ENCODE data around the gene CS. TPM values are rescaled to one million over a fixed set of nuclear protein-coding genes. Genes with fewer than 3 reads are reported as not detected.

The CS gene
- total RNA-seq, 2 experiments from 2014 or later = 188 to 193 TPM

DNA sequence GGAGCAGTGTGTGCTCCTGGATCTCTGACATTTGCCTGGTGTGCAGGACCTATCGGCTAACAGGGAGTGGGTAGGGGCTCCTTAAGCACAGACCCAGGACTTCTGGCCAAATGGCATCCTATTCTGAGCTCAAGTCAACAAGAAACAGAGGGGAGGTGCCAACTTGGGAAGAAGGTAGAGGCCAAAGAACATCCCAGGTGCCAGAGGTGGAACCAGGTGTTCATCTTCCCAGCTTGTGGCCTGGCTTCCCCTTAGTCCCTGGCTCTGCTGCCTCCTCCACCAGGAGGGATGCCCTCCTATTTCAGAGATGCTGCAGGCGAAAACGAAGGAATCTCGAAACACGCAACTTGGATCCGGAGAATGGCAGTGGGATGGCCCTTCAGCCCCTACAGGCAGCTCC lies 64.0 kb downstream of the CS start:
- Mint-ChIP-seq H3K27ac (no peak overlapping the region), H3K27me3 (no peaks in the 10 kb centered on the region), H3K36me3 (ENCODE audit: low read depth) (peaks cover 10% of the 10 kb centered on the region), H3K4me3 (no peak overlapping the region), H3K4me1 (no peaks in the 10 kb centered on the region), H3K9me3 (no peaks in the 10 kb centered on the region)
- DNase-seq = no peak
- CTCF ChIA-PET = no interaction called here
- POLR2A ChIA-PET = interaction anchor here (0.9 to 2.4 kb wide), 2 partner anchors 14 to 79 kb away, joined by 3 to 11 read pairs; partner anchors contain the start of gene RNF41

GRCh38 chr12:56234746-56235436 lies 65.2 kb downstream of the CS start:
- H3K4me3 Mint-ChIP-seq = no peak overlapping the region
- ChIA-PET CTCF (interaction anchor here (1.1 kb wide), 1 partner anchor 13 kb away, joined by 3 read pairs; the partner anchor contains the start of gene RNF41), POLR2A (no interaction called here)
- DNase-seq = no peak
- no peaks in the 10 kb centered on the region for H3K27me3 Mint-ChIP-seq
- H3K9me3 Mint-ChIP-seq = no peaks in the 10 kb centered on the region
- H3K4me1 Mint-ChIP-seq = no peaks in the 10 kb centered on the region
- no peak overlapping the region for H3K27ac Mint-ChIP-seq
- peaks cover 5% of the 10 kb centered on the region for H3K36me3 Mint-ChIP-seq (ENCODE audit: low read depth)

GRCh38 chr12:56231184-56231582 lies 68.9 kb downstream of the CS start:
- POLR2A ChIA-PET = interaction anchor here (1.1 kb wide), 1 partner anchor 9 kb away, joined by 4 read pairs; no protein-coding TSS in a partner anchor
- no peak overlapping the region for H3K27ac Mint-ChIP-seq
- CTCF ChIA-PET = no interaction called here
- H3K27me3 Mint-ChIP-seq = no peaks in the 10 kb centered on the region
- DNase-seq = no peak
- peaks cover 2% of the 10 kb centered on the region for H3K4me1 Mint-ChIP-seq
- peaks cover 3% of the 10 kb centered on the region for H3K36me3 Mint-ChIP-seq (ENCODE audit: low read depth)
- no peaks in the 10 kb centered on the region for H3K9me3 Mint-ChIP-seq
- H3K4me3 Mint-ChIP-seq = no peak overlapping the region

GRCh38 chr12:56230432-56231183 lies 69.5 kb downstream of the CS start:
- no peaks in the 10 kb centered on the region for H3K27me3 Mint-ChIP-seq
- peaks cover 6% of the 10 kb centered on the region for H3K4me1 Mint-ChIP-seq
- H3K4me3 Mint-ChIP-seq = no peak overlapping the region
- DNase-seq = no peak
- POLR2A ChIA-PET = interaction anchor here (1.1 kb wide), 1 partner anchor 8 kb away, joined by 4 read pairs; no protein-coding TSS in a partner anchor
- no peaks in the 10 kb centered on the region for H3K9me3 Mint-ChIP-seq
- CTCF ChIA-PET = no interaction called here
- H3K27ac Mint-ChIP-seq = no peak overlapping the region
- H3K36me3 Mint-ChIP-seq (ENCODE audit: low read depth) = peaks cover 6% of the 10 kb centered on the region

DNA sequence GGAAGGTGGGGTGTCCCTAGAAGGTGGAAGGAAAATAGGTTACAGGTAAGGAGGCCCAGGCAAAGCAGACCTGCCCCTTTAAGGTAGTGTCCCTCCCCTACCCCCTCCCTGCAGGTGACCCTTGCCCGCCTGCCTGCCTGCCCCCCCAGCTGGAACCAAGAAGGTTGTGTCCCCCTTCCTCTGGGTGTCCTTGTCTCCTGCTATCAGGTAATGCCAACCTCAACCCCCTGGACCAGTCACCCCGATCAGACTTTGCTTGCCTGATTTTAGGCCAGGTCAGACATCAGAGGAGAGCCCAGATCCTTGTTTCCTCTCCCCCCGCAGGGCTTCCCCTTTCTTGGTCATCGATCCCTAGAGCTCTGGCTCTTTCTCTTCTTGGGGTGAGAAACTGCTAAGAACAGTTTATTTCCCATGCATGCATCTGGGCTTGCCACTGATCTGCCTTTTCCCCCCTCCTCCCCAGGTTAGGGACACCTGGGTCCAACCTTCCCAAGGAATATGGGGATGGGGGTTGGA lies 70.2 kb downstream of the CS start, which contains the start of gene SLC39A5:
TSS of gene SLC39A5 (plus strand) at position 136 of the 516 bp plus-strand sequence. CDS start 1,224 bp downstream, outside the sequence.
- ChIA-PET POLR2A (interaction anchor here (1.1 kb wide), 1 partner anchor 7 kb away, joined by 4 read pairs; no protein-coding TSS in a partner anchor), CTCF (no interaction called here)
- H3K27me3 Mint-ChIP-seq = no peaks in the 10 kb centered on the region
- H3K4me1 Mint-ChIP-seq = peaks cover 12% of the 10 kb centered on the region
- H3K4me3 Mint-ChIP-seq = no peak within 1 kb of the TSS
- no peak for DNase-seq
- no peaks in the 10 kb centered on the region for H3K9me3 Mint-ChIP-seq
- no peak within 1 kb of the TSS for H3K27ac Mint-ChIP-seq
- H3K36me3 Mint-ChIP-seq (ENCODE audit: low read depth) = peaks cover 6% of the 10 kb centered on the region

- peaks cover 6% of the 10 kb centered on the region for H3K36me3 Mint-ChIP-seq (ENCODE audit: low read depth)
- H3K27me3 Mint-ChIP-seq = no peaks in the 10 kb centered on the region
- H3K27ac Mint-ChIP-seq = no peak overlapping the region
- no peak overlapping the region for H3K4me3 Mint-ChIP-seq
- H3K9me3 Mint-ChIP-seq = no peaks in the 10 kb centered on the region
- ChIA-PET CTCF (no interaction called here), POLR2A (no interaction called here)
- peaks cover 19% of the 10 kb centered on the region for H3K4me1 Mint-ChIP-seq
- DNase-seq = no peak
Measured at GRCh38 chr12:56229082-56229481, 71.0 kb downstream of the CS start.

DNA sequence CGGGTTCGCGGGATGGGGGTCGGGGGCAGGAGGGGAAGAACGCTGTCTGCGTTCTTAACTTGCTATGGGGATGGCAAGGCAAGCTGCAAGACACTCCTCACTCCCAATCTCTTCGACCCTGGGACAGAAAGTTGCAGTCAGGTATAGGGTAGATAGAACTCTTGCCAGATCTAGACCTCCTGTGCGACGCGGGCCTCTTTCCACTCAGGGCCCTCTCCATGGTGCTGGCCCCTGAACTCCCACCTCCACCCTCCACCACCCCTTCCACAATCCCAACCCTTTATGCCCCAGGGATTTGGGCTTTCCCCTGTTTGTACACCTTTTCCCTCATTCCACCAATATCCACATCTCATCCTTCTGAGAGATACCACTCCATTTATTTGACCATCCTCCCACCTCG lies 75.2 kb downstream of the CS start:
- POLR2A ChIA-PET = no interaction called here
- peak overlapping the region; percentile 89 for H3K4me3 Mint-ChIP-seq
- peak overlapping the region; percentile 73 for H3K27ac Mint-ChIP-seq
- no peaks in the 10 kb centered on the region for H3K27me3 Mint-ChIP-seq
- H3K9me3 Mint-ChIP-seq = no peaks in the 10 kb centered on the region
- peaks cover 6% of the 10 kb centered on the region for H3K36me3 Mint-ChIP-seq (ENCODE audit: low read depth)
- CTCF ChIA-PET = interaction anchor here (1.5 kb wide), 1 partner anchor 38 kb away, joined by 3 read pairs; no protein-coding TSS in a partner anchor
- peaks cover 52% of the 10 kb centered on the region for H3K4me1 Mint-ChIP-seq
- no peak for DNase-seq

GRCh38 chr12:56224102-56224701 lies 75.9 kb downstream of the CS start, which contains the start of gene NABP2:
NABP2 (plus strand) TSS chr12:56224342; CDS start chr12:56224857, 515 bp downstream.
- Mint-ChIP-seq H3K36me3 (ENCODE audit: low read depth) (peaks cover 6% of the 10 kb centered on the region), H3K4me3 (peak within 1 kb of the TSS; percentile 89), H3K27me3 (no peaks in the 10 kb centered on the region), H3K9me3 (no peaks in the 10 kb centered on the region), H3K27ac (peak within 1 kb of the TSS; percentile 76), H3K4me1 (peaks cover 53% of the 10 kb centered on the region)
- peak; percentile 95 for DNase-seq
- CTCF ChIA-PET = interaction anchor here (3.3 kb wide), 1 partner anchor 101 kb away, joined by 12 read pairs; no protein-coding TSS in a partner anchor
- POLR2A ChIA-PET = interaction anchor here (3.9 kb wide), 1 partner anchor 106 kb away, joined by 31 read pairs; the partner anchor contains the start of gene ZC3H10

GRCh38 chr12:56223571-56224101 lies 76.5 kb downstream of the CS start:
- no peaks in the 10 kb centered on the region for H3K27me3 Mint-ChIP-seq
- no peaks in the 10 kb centered on the region for H3K9me3 Mint-ChIP-seq
- peak overlapping the region; percentile 76 for H3K27ac Mint-ChIP-seq

DNA sequence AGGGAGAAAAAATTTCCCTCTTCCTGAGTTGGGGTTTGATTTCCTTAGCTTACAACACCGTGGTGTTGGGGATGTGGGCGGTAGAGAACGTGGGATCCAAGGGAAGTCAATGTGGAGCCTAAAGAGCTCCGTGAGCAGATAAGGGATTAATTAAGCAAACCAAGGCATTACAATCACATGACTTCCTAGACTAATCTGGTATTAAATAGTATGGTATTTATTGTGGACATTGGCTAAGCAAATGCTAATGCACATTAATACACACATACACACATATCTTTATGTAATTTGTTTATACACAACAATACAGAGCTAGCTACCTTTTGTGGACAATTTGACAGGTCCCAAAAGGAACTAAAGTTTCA lies 77.6 kb downstream of the CS start:
- Mint-ChIP-seq H3K4me1 (peaks cover 53% of the 10 kb centered on the region), H3K27ac (peak overlapping the region; percentile 84), H3K36me3 (ENCODE audit: low read depth) (peaks cover 6% of the 10 kb centered on the region), H3K4me3 (peak overlapping the region; percentile 89), H3K9me3 (no peaks in the 10 kb centered on the region), H3K27me3 (no peaks in the 10 kb centered on the region)
- DNase-seq = no peak
- ChIA-PET CTCF (interaction anchor here (0.6 to 3.8 kb wide), 19 partner anchors 11 to 484 kb away, joined by 3 to 44 read pairs (median 5); partner anchors contain the start of genes ANKRD52, COQ10A, ESYT1 and ORMDL2), POLR2A (interaction anchor here (0.7 to 3.9 kb wide), 32 partner anchors 8 to 404 kb away, joined by 3 to 32 read pairs (median 6); partner anchors contain the start of genes ANKRD52, CNPY2, COQ10A and CS)

More at GRCh38 chr12:56223571-56224101, 76.5 kb downstream of the CS start:
- Mint-ChIP-seq H3K4me1 (peaks cover 53% of the 10 kb centered on the region), H3K36me3 (ENCODE audit: low read depth) (peaks cover 6% of the 10 kb centered on the region), H3K4me3 (peak overlapping the region; percentile 89)
- ChIA-PET POLR2A (interaction anchor here (1.4 to 3.9 kb wide), 5 partner anchors 35 to 105 kb away, joined by 3 to 31 read pairs (median 15); partner anchors contain the start of genes ANKRD52, SMARCC2 and ZC3H10), CTCF (interaction anchor here (2.4 to 3.8 kb wide), 4 partner anchors 17 to 105 kb away, joined by 12 to 44 read pairs (median 39); partner anchors contain the start of genes SMARCC2 and ZC3H10)
- no peak for DNase-seq

DNA sequence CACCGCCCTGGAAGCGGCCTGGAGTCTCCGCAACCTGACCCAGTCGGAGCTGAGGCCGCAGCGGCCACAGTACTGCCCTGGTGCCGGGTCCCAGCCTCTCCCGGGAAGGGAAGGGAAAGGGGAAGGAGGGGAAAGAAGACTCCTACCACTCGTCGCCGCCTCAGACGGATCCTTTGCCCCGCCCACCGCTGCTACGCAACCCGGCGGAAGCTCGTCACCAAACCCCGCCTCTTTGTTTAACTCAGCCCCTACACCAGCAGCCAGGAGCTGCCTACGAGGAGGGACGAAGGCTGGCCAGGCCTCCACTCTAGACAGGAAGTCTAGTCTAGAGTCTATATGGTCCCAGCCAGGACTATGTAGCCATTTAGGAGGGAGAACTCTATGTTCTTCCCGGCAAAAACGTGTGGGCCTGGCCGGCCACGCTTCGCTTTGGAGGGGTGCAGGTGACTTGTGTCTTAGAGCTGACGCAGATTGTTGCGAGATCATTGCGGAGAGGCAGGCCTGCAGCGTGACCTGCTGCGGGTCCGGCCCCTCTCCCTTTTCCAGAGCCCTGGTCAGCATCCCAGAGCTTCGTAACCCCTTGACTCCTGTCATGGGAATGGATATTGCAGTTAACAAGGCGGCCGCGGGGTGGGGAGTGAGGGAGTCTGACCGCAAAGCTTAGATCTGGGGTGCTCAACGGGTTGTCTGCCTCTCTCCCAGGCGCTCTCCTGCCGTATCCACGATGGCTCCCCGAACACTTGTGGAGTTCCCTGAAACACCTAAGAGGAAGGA lies 78.2 kb downstream of the CS start, which contains the start of gene RNF41:
TSS of gene RNF41 (minus strand) at position 166 of the 774 bp plus-strand sequence. CDS start 7,875 bp downstream, outside the sequence.
- ChIA-PET POLR2A (interaction anchor here (0.6 to 3.9 kb wide), 38 partner anchors 9 to 404 kb away, joined by 3 to 32 read pairs (median 5); partner anchors contain the start of genes ANKRD52, CNPY2, COQ10A and CS), CTCF (interaction anchor here (0.5 to 3.8 kb wide), 25 partner anchors 10 to 484 kb away, joined by 3 to 44 read pairs (median 4); partner anchors contain the start of genes ANKRD52, CNPY2, COQ10A and ESYT1)
- DNase-seq = peak; percentile 94
- no peaks in the 10 kb centered on the region for H3K9me3 Mint-ChIP-seq
- no peaks in the 10 kb centered on the region for H3K27me3 Mint-ChIP-seq
- H3K4me3 Mint-ChIP-seq = peak within 1 kb of the TSS; percentile 89
- peaks cover 53% of the 10 kb centered on the region for H3K4me1 Mint-ChIP-seq
- H3K36me3 Mint-ChIP-seq (ENCODE audit: low read depth) = peaks cover 6% of the 10 kb centered on the region
- H3K27ac Mint-ChIP-seq = peak within 1 kb of the TSS; percentile 84
